WTC11 (cell line): ENCODE measurements around the gene SEMA3D. TPM values are rescaled to one million over a fixed set of nuclear protein-coding genes. Genes with fewer than 3 reads are reported as not detected.

ENCODE experiments used
- ATAC-seq: fragments of 200-7000 bp; cut with Tn5 transposase; 2 replicates; pipeline ENCODE4 v1.10.0; 2021; ENCODE audit warnings: mild to moderate bottlenecking, moderate library complexity
- CTCF ChIA-PET: fragments of 300-600 bp; sonication (Branson Sonifier 250); formaldehyde crosslinking; loops from one replicate; lab custom pipeline; 2021; ENCODE audit warnings: antibody characterized with exemption; lab: Charles Lee
- POLR2A ChIA-PET: fragments of 350-600 bp; sonication (Branson Sonifier 250); formaldehyde crosslinking; loops from one replicate; lab custom pipeline; 2021; ENCODE audit warnings: antibody characterized with exemption; lab: Charles Lee
- DNase-seq: peaks from one replicate; pipeline ENCODE4 v3.0.0; 2021; ENCODE audit warnings: low spot score
- H3K27ac Mint-ChIP-seq: 2 replicates; pipeline ENCODE4 v1.8.0; 2021; ENCODE audit warnings: mixed read lengths
- H3K27me3 Mint-ChIP-seq: 2 replicates; pipeline ENCODE4 v1.8.0; 2021; ENCODE audit warnings: low read depth, mild to moderate bottlenecking, moderate library complexity, mixed read lengths
- H3K36me3 Mint-ChIP-seq: 2 replicates; pipeline ENCODE4 v1.8.0; 2021; ENCODE audit warnings: mixed read lengths
- H3K4me1 Mint-ChIP-seq: 2 replicates; pipeline ENCODE4 v1.8.0; 2022; ENCODE audit warnings: mixed read lengths
- H3K4me3 Mint-ChIP-seq: 2 replicates; pipeline ENCODE4 v1.8.0; 2021; ENCODE audit warnings: mild to moderate bottlenecking, moderate library complexity, mixed read lengths
- H3K9me3 Mint-ChIP-seq: 2 replicates; pipeline ENCODE4 v1.8.0; 2021; ENCODE audit warnings: mixed read lengths
- CBFB ChIP-seq: sonication (generic); formaldehyde crosslinking; IDR thresholded peaks from 2 replicates; pipeline ENCODE4 v1.8.1; 2022; ENCODE audit warnings: mild to moderate bottlenecking, low read depth, missing genetic modification reagents
- CTCF ChIP-seq: fragments of 200-600 bp; IDR thresholded peaks from 2 replicates; pipeline ENCODE4 v1.8.0; 2022; ENCODE audit warnings: antibody characterized with exemption
- E2F4 ChIP-seq: sonication (generic); formaldehyde crosslinking; IDR thresholded peaks from 2 replicates; pipeline ENCODE4 v1.8.1; 2022; ENCODE audit warnings: low read depth, mild to moderate bottlenecking, moderate library complexity, missing genetic modification reagents, borderline replicate concordance
- E2F5 ChIP-seq: sonication (generic); formaldehyde crosslinking; IDR thresholded peaks from 2 replicates; pipeline ENCODE4 v1.8.1; 2022; ENCODE audit warnings: mild to moderate bottlenecking, moderate library complexity, missing genetic modification reagents
- ELF4 ChIP-seq: sonication (generic); formaldehyde crosslinking; IDR thresholded peaks from 2 replicates; pipeline ENCODE4 v1.8.1; 2022; ENCODE audit warnings: low read depth, mild to moderate bottlenecking, moderate library complexity, missing genetic modification reagents
- EMX1 ChIP-seq: fragments of 250-450 bp; sonication (Bioruptor Pico); IDR thresholded peaks from 2 replicates; pipeline ENCODE4 v1.8.0; 2021; ENCODE audit warnings: mild to moderate bottlenecking
- ERG ChIP-seq: fragments of 250-450 bp; sonication (Bioruptor Pico); IDR thresholded peaks from 2 replicates; pipeline ENCODE4 v1.8.0; 2021; ENCODE audit warnings: mild to moderate bottlenecking
- ETV6 ChIP-seq: sonication (generic); formaldehyde crosslinking; IDR thresholded peaks from 2 replicates; pipeline ENCODE4 v1.8.1; 2022; ENCODE audit warnings: mild to moderate bottlenecking, missing genetic modification reagents
- FOXJ3 ChIP-seq: sonication (generic); formaldehyde crosslinking; IDR thresholded peaks from 2 replicates; pipeline ENCODE4 v1.9.0; 2021; ENCODE audit warnings: missing genetic modification reagents, mild to moderate bottlenecking, borderline replicate concordance
- FOXK1 ChIP-seq: sonication (generic); formaldehyde crosslinking; IDR thresholded peaks from 2 replicates; pipeline ENCODE4 v1.8.0; 2022; ENCODE audit warnings: mild to moderate bottlenecking, moderate library complexity, missing genetic modification reagents
- HMGXB4 ChIP-seq: sonication (generic); formaldehyde crosslinking; IDR thresholded peaks from 2 replicates; pipeline ENCODE4 v1.8.1; 2023; ENCODE audit warnings: mild to moderate bottlenecking, moderate library complexity, missing genetic modification reagents
- JAZF1 ChIP-seq: fragments of 250-450 bp; sonication (Bioruptor Pico); IDR thresholded peaks from 2 replicates; pipeline ENCODE4 v1.9.0; 2021; ENCODE audit warnings: moderate library complexity, mild to moderate bottlenecking, inconsistent platforms
- RORB ChIP-seq: fragments of 250-450 bp; sonication (Bioruptor Pico); IDR thresholded peaks from 2 replicates; pipeline ENCODE4 v1.9.0; 2021; ENCODE audit warnings: mild to moderate bottlenecking
- SMAD3 ChIP-seq: sonication (generic); formaldehyde crosslinking; IDR thresholded peaks from 2 replicates; pipeline ENCODE4 v1.8.0; 2022; ENCODE audit warnings: missing genetic modification reagents, mild to moderate bottlenecking, borderline replicate concordance
- SOX15 ChIP-seq: fragments of 250-450 bp; sonication (Bioruptor Pico); IDR thresholded peaks from 2 replicates; pipeline ENCODE4 v1.9.0; 2021; ENCODE audit warnings: mild to moderate bottlenecking
- USF1 ChIP-seq: sonication (generic); formaldehyde crosslinking; IDR thresholded peaks from 2 replicates; pipeline ENCODE4 v1.8.0; 2022; ENCODE audit warnings: mild to moderate bottlenecking, missing genetic modification reagents
- ZBTB21 ChIP-seq: sonication (generic); formaldehyde crosslinking; IDR thresholded peaks from 2 replicates; pipeline ENCODE4 v1.8.1; 2023; ENCODE audit warnings: mild to moderate bottlenecking, missing genetic modification reagents, borderline replicate concordance
- ZNF219 ChIP-seq: sonication (generic); formaldehyde crosslinking; IDR thresholded peaks from 2 replicates; pipeline ENCODE4 v1.8.0; 2023; ENCODE audit warnings: missing genetic modification reagents, mild to moderate bottlenecking, borderline replicate concordance
- ZNF423 ChIP-seq: fragments of 250-450 bp; sonication (Bioruptor Pico); IDR thresholded peaks from 2 replicates; pipeline ENCODE4 v2.1.2; 2022; ENCODE audit warnings: mild to moderate bottlenecking, moderate library complexity
- ZNF512 ChIP-seq: sonication (generic); formaldehyde crosslinking; IDR thresholded peaks from 2 replicates; pipeline ENCODE4 v1.8.1; 2022; ENCODE audit warnings: missing genetic modification reagents, borderline replicate concordance
- ZNF671 ChIP-seq: fragments of 250-450 bp; sonication (Bioruptor Pico); IDR thresholded peaks from 2 replicates; pipeline ENCODE4 v1.8.0; 2021; ENCODE audit warnings: mild to moderate bottlenecking
- total RNA-seq: library from RNA; stranded (reverse); gene quantifications from 3 replicates; pipeline ENCODE4 v1.2.3, GENCODE V29; 2021

Gene SEMA3D
- total RNA-seq, 1 experiment from 2014 or later: 3.8 TPM

GRCh38 chr7:85101347-85101746, 85.5 kb downstream of the SEMA3D start:
- DNase-seq (no peak), ATAC-seq (no peak)
- Mint-ChIP-seq H3K4me1 (0 out of 2 replicates have a peak, but pooled peaks cover 3% of the 10 kb centered on the region), H3K4me3 (no peak overlapping the region), H3K27me3 (no peaks in the 10 kb centered on the region), H3K36me3 (no peaks in the 10 kb centered on the region), H3K27ac (no peak overlapping the region), H3K9me3 (no peaks in the 10 kb centered on the region)
- ChIA-PET CTCF (no interaction called here), POLR2A (no interaction called here)
- TF ChIP-seq ELF4 (CRISPR knock-in tag) (no peak), ZNF219 (no peak), RORB (CRISPR knock-in tag) (no peak), USF1 (CRISPR knock-in tag) (no peak), FOXK1 (no peak), CTCF (no peak), SMAD3 (no peak), HMGXB4 (CRISPR knock-in tag) (no peak), ETV6 (CRISPR knock-in tag) (no peak), FOXJ3 (CRISPR knock-in tag) (no peak), JAZF1 (CRISPR knock-in tag) (no peak), ZNF671 (CRISPR knock-in tag) (no peak), ZNF512 (CRISPR knock-in tag) (no peak), CBFB (CRISPR knock-in tag) (no peak), ZNF423 (no peak), E2F5 (CRISPR knock-in tag) (no peak), SOX15 (CRISPR knock-in tag) (no peak), EMX1 (CRISPR knock-in tag) (no peak), ZBTB21 (CRISPR knock-in tag) (no peak)
- TF ChIP-seq, all 79 proteins: peak for 0

GRCh38 chr7:85097844-85098243, 89.0 kb downstream of the SEMA3D start:
- H3K4me3 Mint-ChIP-seq: no peak overlapping the region
- no peaks in the 10 kb centered on the region for H3K9me3 Mint-ChIP-seq
- ChIA-PET POLR2A (no interaction called here), CTCF (no interaction called here)
- H3K27me3 Mint-ChIP-seq: no peaks in the 10 kb centered on the region
- no peak overlapping the region for H3K27ac Mint-ChIP-seq
- H3K36me3 Mint-ChIP-seq: no peaks in the 10 kb centered on the region
- TF ChIP-seq E2F4 (no peak), ZNF671 (CRISPR knock-in tag) (no peak), FOXJ3 (CRISPR knock-in tag) (no peak), ERG (CRISPR knock-in tag) (no peak)
- TF ChIP-seq, all 79 proteins: peak for 0
- ATAC-seq: no peak
- no peaks in the 10 kb centered on the region for H3K4me1 Mint-ChIP-seq
- no peak for DNase-seq
